ENCODE results near the gene C5orf15.

DNA sequence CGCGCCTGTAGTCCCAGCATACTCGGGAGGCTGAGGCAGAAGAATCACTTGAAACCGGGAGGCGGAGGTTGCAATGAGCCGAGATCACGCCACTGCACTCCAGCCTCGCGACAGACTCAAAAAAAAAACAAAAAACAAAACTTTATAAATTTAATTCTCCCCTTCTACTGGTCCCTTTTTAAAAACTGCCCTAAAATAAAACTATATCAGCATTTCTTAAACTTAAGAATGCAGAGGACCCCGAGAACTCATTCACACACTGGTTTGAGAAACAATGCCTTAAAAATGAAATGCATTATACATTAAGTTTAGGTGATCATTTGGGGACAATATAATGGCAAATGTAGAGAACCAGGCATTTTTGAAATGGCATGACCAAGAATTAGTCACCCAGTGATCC lies 2.3 kb downstream of the C5orf15 start:
- TF ChIP-seq, protein P1, sequence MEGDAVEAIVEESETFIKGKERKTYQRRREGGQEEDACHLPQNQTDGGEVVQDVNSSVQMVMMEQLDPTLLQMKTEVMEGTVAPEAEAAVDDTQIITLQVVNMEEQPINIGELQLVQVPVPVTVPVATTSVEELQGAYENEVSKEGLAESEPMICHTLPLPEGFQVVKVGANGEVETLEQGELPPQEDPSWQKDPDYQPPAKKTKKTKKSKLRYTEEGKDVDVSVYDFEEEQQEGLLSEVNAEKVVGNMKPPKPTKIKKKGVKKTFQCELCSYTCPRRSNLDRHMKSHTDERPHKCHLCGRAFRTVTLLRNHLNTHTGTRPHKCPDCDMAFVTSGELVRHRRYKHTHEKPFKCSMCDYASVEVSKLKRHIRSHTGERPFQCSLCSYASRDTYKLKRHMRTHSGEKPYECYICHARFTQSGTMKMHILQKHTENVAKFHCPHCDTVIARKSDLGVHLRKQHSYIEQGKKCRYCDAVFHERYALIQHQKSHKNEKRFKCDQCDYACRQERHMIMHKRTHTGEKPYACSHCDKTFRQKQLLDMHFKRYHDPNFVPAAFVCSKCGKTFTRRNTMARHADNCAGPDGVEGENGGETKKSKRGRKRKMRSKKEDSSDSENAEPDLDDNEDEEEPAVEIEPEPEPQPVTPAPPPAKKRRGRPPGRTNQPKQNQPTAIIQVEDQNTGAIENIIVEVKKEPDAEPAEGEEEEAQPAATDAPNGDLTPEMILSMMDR (IDR thresholded peaks at IDR 0.05): no peak
- TF ChIP-seq POLR2A (IDR thresholded peaks at IDR 0.05): no peak

Data from thyroid gland (tissue), 4 donors.